Stromal cell of bone marrow (primary cell): ENCODE measurements around the gene RNASE7.
"Not testable (repeated sequence)": the region's sequence is repeated elsewhere in the genome, so short reads cannot be mapped to it uniquely, and the experiment has no call there.

ENCODE experiments used
- DNase-seq: peaks from one replicate; pipeline ENCODE4 v3.0.0-alpha.2; 2012; ENCODE audit warnings: low read depth

RNASE7 gene

GRCh38 chr14:21023817-21024584, 18.2 kb upstream of the RNASE7 start:
- no peak for DNase-seq

- DNase-seq = no peak
Measured at GRCh38 chr14:21024585-21025370, 17.4 kb upstream of the RNASE7 start, which contains the start of gene NDRG2. TSS of gene NDRG2 (minus strand) at chr14:21025061. CDS start at chr14:21023315, 1,746 bp downstream.

DNA sequence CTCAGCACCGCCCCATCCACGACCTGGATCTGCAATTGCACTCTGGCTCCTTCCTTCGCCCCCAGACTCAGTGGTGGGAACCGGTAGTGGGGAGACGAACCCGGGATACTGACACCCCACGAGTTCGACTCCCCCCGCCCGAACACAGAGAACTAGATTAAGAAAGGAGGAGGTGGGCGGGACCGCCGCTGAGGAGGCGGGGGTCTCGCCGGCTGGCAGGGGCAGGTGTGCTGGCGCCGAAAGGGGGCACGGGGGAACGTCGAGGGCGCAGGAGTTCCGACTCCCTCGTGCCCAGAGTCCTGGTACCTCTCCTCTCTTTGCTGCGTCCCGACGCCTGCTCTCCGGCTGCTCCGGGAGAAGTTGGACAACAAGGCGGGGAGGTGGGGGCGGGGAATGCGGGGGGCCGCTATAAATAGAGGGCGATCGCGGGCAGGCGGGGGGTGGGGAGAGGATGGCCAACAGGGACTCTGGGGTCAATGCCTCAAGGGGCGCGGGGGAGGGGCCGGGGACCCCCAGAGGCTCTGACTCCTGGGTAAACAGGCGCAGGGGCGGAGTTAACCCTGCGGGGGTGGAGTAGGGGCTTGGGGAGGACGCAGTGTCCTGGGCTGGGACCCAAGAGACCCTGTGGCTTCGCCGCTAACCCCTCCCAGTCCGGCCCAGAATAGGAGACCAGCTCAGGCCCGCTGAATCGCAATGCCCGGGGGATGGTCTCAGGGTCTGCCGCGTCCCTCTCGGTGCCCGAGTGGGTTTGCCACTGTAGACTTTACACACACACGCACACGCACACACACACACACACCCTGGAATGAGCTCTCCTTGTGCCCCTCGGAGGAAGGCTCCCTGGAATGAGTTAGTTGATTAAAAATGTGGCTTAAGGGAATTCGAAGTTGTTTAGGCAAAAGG, 16.5 kb upstream of the RNASE7 start:
- DNase-seq = no peak

DNA sequence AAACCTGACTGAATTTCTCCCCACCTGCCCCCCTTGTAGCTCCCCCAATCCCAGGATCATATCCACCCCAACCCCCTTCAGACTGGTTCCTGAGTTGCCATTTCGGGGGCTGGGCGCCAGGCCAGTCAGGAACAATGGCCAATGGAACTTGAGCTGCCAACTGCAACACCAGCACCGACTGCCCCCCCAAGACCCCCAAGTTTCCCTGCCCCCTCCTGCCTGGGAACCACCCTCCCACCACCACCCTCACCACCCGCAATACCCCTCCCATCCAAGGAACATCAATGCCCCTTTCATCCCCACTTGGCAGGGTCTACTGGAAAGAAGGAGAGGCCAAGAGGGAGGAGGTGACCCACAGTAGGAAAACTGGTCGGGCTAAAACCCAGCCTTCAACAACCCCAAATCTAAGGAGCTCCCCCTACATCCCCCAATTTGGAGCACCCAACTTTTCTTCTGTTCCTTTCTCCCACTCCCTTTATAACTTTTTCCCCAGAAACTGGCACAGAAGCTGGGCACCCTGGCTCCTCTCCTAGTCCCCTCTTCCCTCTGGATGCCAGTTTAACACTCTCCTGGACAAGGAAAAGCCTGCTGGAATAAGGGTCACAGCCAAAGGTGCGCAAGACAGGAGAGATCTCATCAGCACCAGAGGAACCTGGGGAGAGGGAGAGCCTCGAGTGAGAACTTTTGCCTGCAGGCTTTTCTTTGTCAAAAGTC, 15.7 kb upstream of the RNASE7 start:
- no peak for DNase-seq

GRCh38 chr14:21026988-21027315, 15.2 kb upstream of the RNASE7 start:
- DNase-seq = no peak

- DNase-seq = no peak
Measured at GRCh38 chr14:21029917-21030316, 12.2 kb upstream of the RNASE7 start, which contains the start of gene TPPP2. TSS of gene TPPP2 (plus strand) at chr14:21030217. CDS start at chr14:21030582, 365 bp downstream.

DNA sequence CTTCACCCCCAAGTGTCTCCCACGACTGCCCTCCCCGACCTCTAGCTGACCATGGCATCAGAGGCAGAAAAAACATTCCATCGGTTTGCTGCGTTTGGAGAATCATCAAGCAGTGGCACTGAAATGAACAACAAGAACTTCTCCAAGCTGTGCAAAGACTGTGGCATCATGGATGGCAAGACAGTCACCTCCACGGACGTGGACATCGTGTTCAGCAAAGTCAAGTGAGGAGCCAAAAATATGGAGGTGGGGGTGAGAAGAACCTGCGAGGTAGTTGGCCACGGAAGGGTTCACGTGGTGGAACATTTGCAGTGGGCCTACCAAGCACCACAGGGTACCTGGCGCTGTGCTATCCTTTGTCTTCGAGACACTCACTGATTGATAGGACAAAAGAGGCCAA, 11.6 kb upstream of the RNASE7 start:
- no peak for DNase-seq

- no peak for DNase-seq
Measured at GRCh38 chr14:21032326-21033132, 9.6 kb upstream of the RNASE7 start.

GRCh38 chr14:21033133-21033698, 8.9 kb upstream of the RNASE7 start:
- no peak for DNase-seq

GRCh38 chr14:21034707-21035106, 7.5 kb upstream of the RNASE7 start, which contains the start of gene RNASE13:
TSS of gene RNASE13 (minus strand) at chr14:21034807. CDS start at chr14:21034288, 519 bp downstream.
- no peak for DNase-seq

DNA sequence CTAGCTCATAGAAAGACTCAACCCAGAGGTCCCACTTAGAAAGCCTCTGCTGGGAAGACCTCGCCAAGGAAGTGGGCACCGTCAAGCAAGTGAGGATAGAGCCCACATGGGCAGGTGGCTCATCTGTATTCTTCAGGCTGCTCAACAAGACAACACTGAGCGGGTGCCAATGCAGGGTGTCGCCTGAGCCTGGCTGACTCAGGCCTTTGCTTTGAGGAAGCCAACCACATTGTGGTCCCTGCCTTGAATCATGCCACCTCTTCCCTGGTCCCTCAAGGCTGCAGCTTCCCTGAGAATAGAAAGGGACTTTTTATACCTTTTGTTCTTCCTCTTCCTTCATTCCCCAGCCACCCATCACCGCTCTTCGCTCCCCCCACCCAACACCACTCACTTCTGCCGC, 5.4 kb upstream of the RNASE7 start:
- no peak for DNase-seq

- DNase-seq = no peak
Measured at GRCh38 chr14:21037156-21037555, 5.0 kb upstream of the RNASE7 start.

GRCh38 chr14:21038441-21039422, 3.4 kb upstream of the RNASE7 start:
- no peak for DNase-seq

GRCh38 chr14:21039585-21040369, 2.4 kb upstream of the RNASE7 start:
- peak; percentile 64 for DNase-seq

DNA sequence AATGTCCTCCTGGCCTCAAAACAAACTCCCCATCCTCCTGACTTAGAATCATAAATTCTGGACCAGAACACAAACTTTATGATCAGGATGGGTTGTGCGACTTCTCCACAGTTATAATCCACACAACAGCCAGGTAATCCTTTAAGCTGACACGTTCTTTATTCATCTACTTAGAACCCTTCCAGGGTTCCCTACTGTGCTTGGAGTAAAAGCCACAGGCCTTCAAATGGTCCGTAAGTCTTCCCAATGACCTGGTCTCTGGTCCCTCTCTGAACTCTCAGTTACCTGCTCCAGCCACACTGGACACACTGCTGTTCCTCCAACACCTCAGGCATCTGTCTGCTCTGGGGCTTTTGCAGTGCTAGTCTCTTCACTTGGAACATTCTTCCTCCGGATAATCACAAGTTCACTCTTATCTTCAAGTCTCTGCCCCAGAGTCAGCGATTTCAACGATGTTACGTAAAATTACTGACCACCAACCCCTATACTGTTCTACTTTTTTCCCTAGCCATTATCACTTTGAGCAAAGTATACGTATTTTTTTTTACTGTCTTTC, 1.7 kb upstream of the RNASE7 start:
- DNase-seq = no peak

- DNase-seq = not testable (repeated sequence)
Measured at GRCh38 chr14:21040941-21041340, 1.2 kb upstream of the RNASE7 start.

- no peak for DNase-seq
Measured at GRCh38 chr14:21042918-21043317, 756 bp downstream of the RNASE7 start.
